Neuronal stem cell (in vitro differentiated cells): ENCODE data around the gene ST8SIA6.

Source experiments
- DNase-seq: peaks from one replicate; pipeline ENCODE4 v3.0.0-alpha.2; 2013; ENCODE audit warnings: low spot score
- H2AFZ ChIP-seq: one replicate; pipeline ENCODE4 v1.6.1; 2013; ENCODE audit warnings: mild to moderate bottlenecking, low read length, inconsistent platforms
- H2AK5ac ChIP-seq: 2 replicates; pipeline ENCODE4 v1.6.1; 2013; ENCODE audit warnings: low read depth, mild to moderate bottlenecking, inconsistent platforms, low read length, moderate library complexity, mixed read lengths
- H2BK120ac ChIP-seq: 2 replicates; pipeline ENCODE4 v1.6.1; 2013; ENCODE audit warnings: low read depth, mild to moderate bottlenecking, inconsistent platforms, low read length, moderate library complexity, mixed read lengths
- H2BK12ac ChIP-seq: one replicate; pipeline ENCODE4 v1.6.1; 2013; ENCODE audit warnings: low read length, inconsistent platforms
- H2BK15ac ChIP-seq: 2 replicates; pipeline ENCODE4 v1.6.1; 2013; ENCODE audit warnings: mild to moderate bottlenecking, low read length, inconsistent platforms, mixed read lengths
- H2BK5ac ChIP-seq: one replicate; pipeline ENCODE4 v1.6.1; 2013; ENCODE audit warnings: inconsistent platforms, mild to moderate bottlenecking, low read length, moderate library complexity
- H3K14ac ChIP-seq: one replicate; pipeline ENCODE4 v1.6.1; 2013; ENCODE audit warnings: low read length, inconsistent platforms
- H3K18ac ChIP-seq: 2 replicates; pipeline ENCODE4 v1.6.1; 2013; ENCODE audit warnings: low read length, inconsistent platforms
- H3K23ac ChIP-seq: 2 replicates; pipeline ENCODE4 v1.6.1; 2013; ENCODE audit warnings: low read depth, mild to moderate bottlenecking, mixed read lengths, low read length, inconsistent platforms; ENCODE audit not compliant: poor library complexity
- H3K27ac ChIP-seq: replicated peaks from 3 replicates; pipeline ENCODE4 v1.5.1; 2013; ENCODE audit warnings: low read length, inconsistent platforms
- H3K27me3 ChIP-seq, 3 experiments: 2 replicates each; pipeline ENCODE4 v1.6.1; 2013; ENCODE audit warnings: low read length in 3 of 3, mild to moderate bottlenecking in 2 of 3, inconsistent platforms in 1 of 3, low read depth in 1 of 3, mixed read lengths in 1 of 3, moderate library complexity in 1 of 3; ENCODE audit not compliant: control insufficient read depth in 3 of 3, insufficient read depth in 3 of 3
- H3K36me3 ChIP-seq, 2 donors: replicated peaks in 1 of 2; 2 replicates each; pipeline ENCODE4 v1.6.1; 2013; ENCODE audit warnings: low read length in 2 of 2; ENCODE audit not compliant: control insufficient read depth in 2 of 2, insufficient read depth in 2 of 2
- H3K4ac ChIP-seq: 2 replicates; pipeline ENCODE4 v1.6.1; 2013; ENCODE audit warnings: inconsistent platforms, mild to moderate bottlenecking, low read length, moderate library complexity
- H3K4me1 ChIP-seq, 2 donors: 1 replicate in 1 of 2; 2 replicates in 1 of 2; pipeline ENCODE4 v1.6.1; 2013; ENCODE audit warnings: low read length in 2 of 2, low read depth in 1 of 2; ENCODE audit not compliant: control insufficient read depth in 2 of 2, insufficient read depth in 1 of 2
- H3K4me2 ChIP-seq: one replicate; pipeline ENCODE4 v1.6.1; 2013; ENCODE audit warnings: mild to moderate bottlenecking, low read length, inconsistent platforms; ENCODE audit not compliant: insufficient read depth, poor library complexity, severe bottlenecking
- H3K4me3 ChIP-seq, 2 donors: 2 replicates each; pipeline ENCODE4 v1.5.1; 2013; ENCODE audit warnings: low read length in 2 of 2, mild to moderate bottlenecking in 2 of 2, inconsistent platforms in 1 of 2, moderate library complexity in 1 of 2
- H3K79me1 ChIP-seq: one replicate; pipeline ENCODE4 v1.6.1; 2013; ENCODE audit warnings: low read depth, mild to moderate bottlenecking, inconsistent platforms, low read length, moderate library complexity
- H3K9ac ChIP-seq: one replicate; pipeline ENCODE4 v1.6.1; 2013; ENCODE audit warnings: mild to moderate bottlenecking, low read depth, low read length, inconsistent platforms; ENCODE audit not compliant: poor library complexity
- H3K9me3 ChIP-seq, 2 donors: replicated peaks in 1 of 2; 2 replicates each; pipeline versions ENCODE3 to v1.6.1; 2013; ENCODE audit warnings: low read length in 2 of 2, mild to moderate bottlenecking in 2 of 2, inconsistent platforms in 1 of 2, low read depth in 1 of 2, mixed read lengths in 1 of 2, moderate library complexity in 1 of 2; ENCODE audit not compliant: control insufficient read depth in 2 of 2, insufficient read depth in 1 of 2
- H4K8ac ChIP-seq: one replicate; pipeline ENCODE4 v1.6.1; 2013; ENCODE audit warnings: low read depth, mild to moderate bottlenecking, inconsistent platforms, low read length, moderate library complexity
- H4K91ac ChIP-seq: one replicate; pipeline ENCODE4 v1.6.1; 2013; ENCODE audit warnings: low read length, low read depth, mild to moderate bottlenecking, inconsistent platforms; ENCODE audit not compliant: poor library complexity
- WGBS, 2 donors: extraction: QIAGEN DNeasy Blood & Tissue Kit; methylation state at CpG; one replicate each; pipeline ENCODE4 v1.1.7; 2013; ENCODE audit warnings: missing lambda C conversion rate in 2 of 2, mixed read lengths in 1 of 2; ENCODE audit not compliant: insufficient read length in 2 of 2, insufficient replicate concordance in 1 of 2; ENCODE audit errors: extremely low coverage in 2 of 2; 5-methylcytosine and 5-hydroxymethylcytosine counted together

Gene ST8SIA6

DNA sequence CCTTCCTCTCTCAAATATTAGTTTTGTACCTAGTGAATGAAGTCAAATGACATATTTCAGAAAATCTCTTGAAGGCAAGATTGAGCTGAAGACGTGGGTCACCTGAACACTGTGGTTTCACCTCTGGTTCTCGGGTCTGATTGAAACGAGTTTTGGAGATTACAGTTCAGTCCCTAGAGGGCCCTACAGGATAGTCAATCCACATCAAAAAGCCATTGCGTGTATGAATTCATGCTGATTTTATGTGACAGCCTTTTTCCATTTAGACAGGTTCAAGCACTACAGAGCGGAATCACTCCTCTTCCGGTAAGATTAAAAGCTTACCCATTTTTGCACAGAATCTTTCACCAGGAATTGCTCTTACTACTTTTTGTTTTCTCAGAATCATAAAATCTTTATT, 164.2 kb downstream of the ST8SIA6 start:
- no peak overlapping the region for H3K18ac ChIP-seq
- no peak overlapping the region for H4K8ac ChIP-seq
- no peak overlapping the region for H2BK5ac ChIP-seq
- H2AK5ac ChIP-seq = no peak overlapping the region
- no peak overlapping the region for H3K4me3 ChIP-seq
- no peak overlapping the region for H3K14ac ChIP-seq
- no peak overlapping the region for H2BK120ac ChIP-seq
- no peak overlapping the region for H3K9ac ChIP-seq
- no peaks in the 10 kb centered on the region for H3K4me1 ChIP-seq
- no peaks in the 10 kb centered on the region for H3K9me3 ChIP-seq
- no peak overlapping the region for H3K4ac ChIP-seq
- no CpG with 5 or more reads among the region's 6 CpGs for WGBS, 2 donors
- no peaks in the 10 kb centered on the region for H3K36me3 ChIP-seq
- H2BK12ac ChIP-seq = no peak overlapping the region
- H3K27me3 ChIP-seq = no peaks in the 10 kb centered on the region
- no peak overlapping the region for H3K4me2 ChIP-seq
- no peak for DNase-seq
- no peaks in the 10 kb centered on the region for H3K79me1 ChIP-seq
- H4K91ac ChIP-seq = no peak overlapping the region
- no peak overlapping the region for H2BK15ac ChIP-seq
- H3K27ac ChIP-seq = no peak overlapping the region
- H3K23ac ChIP-seq = no peak overlapping the region
- no peak overlapping the region for H2AFZ ChIP-seq

DNA sequence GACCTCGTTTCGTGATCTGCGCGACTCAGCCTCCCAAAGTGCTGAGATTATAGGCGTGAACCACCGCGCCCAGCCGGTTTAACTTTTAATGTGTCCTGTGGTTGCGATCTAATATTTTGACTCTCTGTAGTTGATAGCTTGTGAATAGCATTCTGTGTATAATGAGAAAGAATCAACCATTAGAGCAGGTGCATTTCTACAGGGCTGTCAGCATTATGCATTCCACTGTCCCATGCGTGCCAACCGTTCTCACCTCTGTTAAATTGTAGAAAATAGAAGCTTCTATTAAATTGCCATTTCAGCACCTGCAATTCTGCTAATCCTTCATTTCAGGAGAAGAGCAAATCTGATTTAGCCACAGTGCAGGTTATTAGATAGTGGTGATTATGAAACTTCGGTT, 164.6 kb downstream of the ST8SIA6 start:
- Histone ChIP-seq H2BK120ac (no peak overlapping the region), H4K91ac (no peak overlapping the region), H2BK12ac (no peak overlapping the region), H3K79me1 (no peaks in the 10 kb centered on the region), H3K36me3 (no peaks in the 10 kb centered on the region), H3K14ac (no peak overlapping the region), H3K27ac (no peak overlapping the region), H3K9ac (no peak overlapping the region), H2BK15ac (no peak overlapping the region), H2BK5ac (no peak overlapping the region), H3K4me1 (no peaks in the 10 kb centered on the region), H3K9me3 (no peaks in the 10 kb centered on the region), H3K4ac (no peak overlapping the region), H2AFZ (no peak overlapping the region), H2AK5ac (no peak overlapping the region), H3K18ac (no peak overlapping the region), H3K23ac (no peak overlapping the region), H3K4me2 (no peak overlapping the region), H4K8ac (no peak overlapping the region), H3K27me3 (no peaks in the 10 kb centered on the region), H3K4me3 (no peak overlapping the region)
- DNase-seq = no peak
- no CpG with 5 or more reads among the region's 12 CpGs for WGBS, 2 donors

DNA sequence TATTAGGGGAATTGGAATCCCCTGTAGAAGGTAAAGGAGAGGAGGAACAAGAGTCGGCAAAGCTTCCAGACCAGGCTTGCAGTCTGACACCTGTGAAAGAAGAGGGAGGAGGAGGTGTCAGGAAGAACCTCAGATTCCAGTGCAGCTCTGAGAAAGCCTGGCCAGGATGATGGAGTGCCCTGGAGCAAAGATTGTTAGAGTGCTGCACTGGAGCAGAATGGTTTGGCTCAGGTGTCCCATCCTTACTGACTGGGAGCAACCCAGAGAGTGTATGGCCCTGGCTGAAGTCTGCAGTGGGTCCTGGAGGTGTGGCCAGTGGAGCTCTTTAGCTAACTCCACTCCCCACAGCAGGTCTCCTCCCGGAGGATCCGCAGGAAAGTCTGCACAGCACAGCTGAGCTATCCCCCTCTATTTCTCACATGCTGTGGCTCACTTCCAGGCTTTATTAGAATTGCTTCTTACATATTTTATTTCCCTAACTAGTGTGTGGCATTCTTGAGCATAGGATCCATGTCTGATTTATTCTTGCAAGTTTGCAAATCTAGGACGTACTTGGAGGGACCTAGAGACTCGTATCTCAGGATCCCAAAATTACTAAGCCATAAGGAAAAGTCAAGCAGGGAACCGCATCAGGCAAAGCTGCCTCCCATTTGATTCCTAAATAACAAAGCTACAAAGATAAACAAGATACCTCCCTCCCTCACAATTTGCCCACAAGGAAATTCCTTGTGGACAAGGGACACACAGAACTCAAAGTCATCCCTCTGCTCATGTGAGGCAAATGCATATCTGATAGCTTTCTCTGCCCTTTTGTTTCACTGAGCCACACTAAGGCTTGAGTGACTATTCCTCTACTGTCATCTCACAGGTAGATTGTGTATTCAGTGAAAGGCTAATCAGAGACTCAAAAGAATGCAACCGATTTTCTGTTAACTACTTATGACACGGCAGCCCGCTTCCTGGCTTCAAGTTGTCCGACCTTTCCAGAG, 167.5 kb downstream of the ST8SIA6 start:
- no peak overlapping the region for H3K4me3 ChIP-seq
- no peak overlapping the region for H3K4ac ChIP-seq
- H2BK12ac ChIP-seq = no peak overlapping the region
- no peak overlapping the region for H3K27ac ChIP-seq
- H4K8ac ChIP-seq = no peak overlapping the region
- H3K4me1 ChIP-seq = no peaks in the 10 kb centered on the region
- no peak overlapping the region for H3K4me2 ChIP-seq
- no peak for DNase-seq
- no peak overlapping the region for H2BK120ac ChIP-seq
- no peak overlapping the region for H3K14ac ChIP-seq
- H2AK5ac ChIP-seq = no peak overlapping the region
- H3K9me3 ChIP-seq = peaks cover 4 to 5% of the 10 kb centered on the region in 2 donors
- no peaks in the 10 kb centered on the region for H3K27me3 ChIP-seq
- no peak overlapping the region for H3K9ac ChIP-seq
- no peaks in the 10 kb centered on the region for H3K79me1 ChIP-seq
- no CpG with 5 or more reads among the region's 10 CpGs for WGBS, 2 donors
- no peak overlapping the region for H3K23ac ChIP-seq
- no peak overlapping the region for H2BK5ac ChIP-seq
- no peak overlapping the region for H4K91ac ChIP-seq
- H3K18ac ChIP-seq = no peak overlapping the region
- no peak overlapping the region for H2BK15ac ChIP-seq
- no peak overlapping the region for H2AFZ ChIP-seq
- no peaks in the 10 kb centered on the region for H3K36me3 ChIP-seq

DNA sequence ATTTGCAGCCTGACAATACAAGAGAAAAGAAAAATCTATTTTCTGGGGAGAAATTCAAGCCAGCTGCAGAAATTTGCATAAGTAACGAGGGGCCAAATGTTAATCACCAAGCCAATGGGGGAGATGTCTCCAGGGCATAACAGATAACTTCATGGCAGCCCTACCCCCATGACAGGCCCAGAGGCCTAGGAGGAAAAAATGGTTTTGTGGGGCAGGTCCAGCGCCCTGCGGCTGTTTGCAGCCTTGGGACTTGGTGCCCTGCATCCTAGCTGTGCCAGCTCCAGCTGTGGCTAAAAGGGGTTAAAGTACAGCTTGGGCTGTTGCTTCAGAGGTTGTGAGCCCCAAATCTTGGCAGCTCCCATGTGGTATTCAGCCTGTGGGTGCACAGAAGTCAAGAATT, 172.1 kb downstream of the ST8SIA6 start:
- Histone ChIP-seq H2BK15ac (no peak overlapping the region), H2AFZ (no peak overlapping the region), H3K9me3 (peaks cover 7 to 8% of the 10 kb centered on the region in 2 donors), H3K4me3 (no peak overlapping the region), H3K4ac (no peak overlapping the region), H3K27me3 (no peaks in the 10 kb centered on the region), H4K8ac (no peak overlapping the region), H3K79me1 (no peaks in the 10 kb centered on the region), H3K23ac (no peak overlapping the region), H2BK120ac (no peak overlapping the region), H2AK5ac (no peak overlapping the region), H2BK5ac (no peak overlapping the region), H2BK12ac (no peak overlapping the region), H3K27ac (no peak overlapping the region), H4K91ac (no peak overlapping the region), H3K18ac (no peak overlapping the region), H3K9ac (no peak overlapping the region), H3K36me3 (no peaks in the 10 kb centered on the region), H3K4me1 (no peaks in the 10 kb centered on the region), H3K14ac (no peak overlapping the region), H3K4me2 (no peak overlapping the region)
- no CpG with 5 or more reads among the region's 3 CpGs for WGBS, 2 donors
- DNase-seq = no peak
